ENCODE data around the gene COL25A1.
"Not testable (repeated sequence)": the region's sequence is repeated elsewhere in the genome, so short reads cannot be mapped to it uniquely, and the experiment has no call there.

The COL25A1 gene

DNA sequence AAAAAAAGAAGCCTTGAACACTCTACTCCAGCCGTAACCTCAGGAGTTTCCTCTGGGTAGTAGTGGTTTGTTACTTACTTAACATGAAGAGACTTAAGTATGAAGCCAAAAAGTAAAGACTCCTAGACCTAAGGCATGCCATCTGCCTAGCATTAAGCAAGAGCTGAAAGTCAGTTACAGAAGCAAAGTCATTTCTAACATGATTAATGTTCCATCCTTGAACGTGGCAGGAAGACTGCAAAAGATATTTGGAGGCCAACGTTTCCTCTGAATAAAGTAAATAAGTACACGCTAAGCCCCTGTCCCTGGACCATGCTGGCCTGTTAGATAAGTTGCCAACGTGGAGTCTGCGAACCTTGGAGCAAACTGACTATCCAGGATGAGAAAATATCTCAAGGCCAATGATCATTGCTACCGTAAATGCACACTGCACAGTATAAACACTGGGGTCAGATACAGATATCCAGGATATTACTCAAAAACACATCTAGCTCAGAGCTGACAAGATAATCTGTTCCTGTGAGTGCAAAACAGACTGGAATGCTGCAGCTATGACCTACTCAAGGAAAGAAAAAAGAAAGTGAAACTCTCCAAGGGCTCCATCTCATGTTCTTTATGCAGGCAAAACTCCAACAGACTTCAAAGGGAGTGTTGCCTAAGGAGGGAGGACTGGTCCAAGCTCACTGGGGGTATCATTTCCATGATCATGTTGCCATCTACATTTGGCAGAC is 255.8 kb downstream of the COL25A1 start:
- DNase-seq = no peak

DNA sequence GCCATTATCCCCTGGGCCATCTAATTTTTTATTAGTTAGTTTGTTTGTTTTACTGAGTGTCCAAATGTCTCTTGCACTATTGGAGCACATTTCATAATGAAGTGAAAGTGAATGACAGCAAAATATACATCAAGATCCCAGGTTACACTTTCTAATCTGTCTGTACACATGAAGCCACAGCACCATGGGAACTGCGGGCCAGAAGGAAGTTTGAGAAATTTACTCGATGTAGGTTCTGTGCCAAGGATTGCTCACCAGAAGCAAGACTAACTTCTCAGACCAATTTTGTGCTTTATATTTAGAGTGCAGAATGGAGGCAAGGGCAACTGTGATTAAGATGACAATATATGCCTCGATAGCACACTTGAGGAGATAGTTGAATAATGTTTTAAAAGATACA is 258.0 kb downstream of the COL25A1 start:
- no peak for DNase-seq

- no peak for DNase-seq
Observed at GRCh38 chr4:109043286-109043685, 259.2 kb downstream of the COL25A1 start.

- DNase-seq = no peak
Observed at GRCh38 chr4:109041463-109042360, 260.7 kb downstream of the COL25A1 start.

- no peak for DNase-seq
Observed at GRCh38 chr4:109040441-109040840, 262.0 kb downstream of the COL25A1 start.

DNA sequence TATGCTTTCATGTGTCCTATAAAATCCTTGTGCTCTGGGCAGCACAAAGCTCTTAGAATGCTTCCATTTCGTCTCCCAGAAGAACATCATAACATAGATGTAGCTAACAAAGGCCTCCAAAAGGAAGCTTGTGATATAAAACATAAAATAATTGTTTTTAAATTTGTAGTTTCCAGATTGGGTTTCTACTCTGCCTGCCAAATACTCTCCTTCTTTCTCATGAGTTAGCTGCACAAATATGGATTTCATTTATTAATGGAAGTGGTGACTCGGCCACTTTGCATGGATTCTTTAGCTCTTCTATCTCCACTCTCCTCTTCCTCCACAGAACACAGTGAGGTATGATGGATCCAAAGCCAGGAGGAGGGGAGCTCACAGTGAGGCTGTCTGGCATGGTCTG is 265.4 kb downstream of the COL25A1 start:
- DNase-seq = no peak

DNA sequence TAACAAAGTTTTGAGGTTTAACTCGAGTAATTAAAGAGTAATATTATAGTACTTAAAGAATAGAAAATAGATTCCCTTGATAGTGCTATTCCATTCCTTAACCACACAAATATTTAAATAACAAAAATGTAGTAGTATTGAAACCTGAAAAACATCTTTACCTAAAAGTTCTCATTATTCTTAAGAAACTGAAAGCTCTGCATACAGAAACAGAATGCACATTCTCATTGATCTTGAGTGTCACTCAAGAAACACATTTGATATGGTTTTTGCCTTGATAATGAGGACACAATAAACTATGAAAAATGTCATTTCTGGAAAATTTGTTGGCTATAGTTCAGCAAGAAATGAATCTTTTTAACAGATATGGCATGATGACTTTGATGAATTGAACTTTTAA is 268.5 kb downstream of the COL25A1 start:
- DNase-seq = no peak

DNA sequence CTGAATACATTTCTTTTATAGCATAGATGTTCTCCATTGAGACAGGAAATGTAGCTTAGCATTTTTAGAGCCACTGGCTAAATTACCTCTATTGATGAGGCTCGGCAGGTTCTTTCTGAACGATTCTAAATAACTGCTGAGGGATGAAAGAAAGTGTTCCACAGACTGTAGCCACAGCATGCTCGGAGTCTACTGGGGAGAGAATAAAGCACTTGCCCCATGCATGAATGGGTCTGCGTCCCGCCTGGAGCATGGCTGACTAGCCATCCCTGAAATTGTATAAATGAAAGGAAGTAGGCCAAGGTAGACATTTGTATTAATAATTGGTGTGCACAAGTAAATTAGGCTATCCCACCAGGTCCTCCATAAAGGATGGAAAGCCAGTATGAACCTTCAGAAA is 269.8 kb downstream of the COL25A1 start:
- DNase-seq = no peak

GRCh38 chr4:109029987-109030386 is 272.5 kb downstream of the COL25A1 start:
- DNase-seq = no peak

DNA sequence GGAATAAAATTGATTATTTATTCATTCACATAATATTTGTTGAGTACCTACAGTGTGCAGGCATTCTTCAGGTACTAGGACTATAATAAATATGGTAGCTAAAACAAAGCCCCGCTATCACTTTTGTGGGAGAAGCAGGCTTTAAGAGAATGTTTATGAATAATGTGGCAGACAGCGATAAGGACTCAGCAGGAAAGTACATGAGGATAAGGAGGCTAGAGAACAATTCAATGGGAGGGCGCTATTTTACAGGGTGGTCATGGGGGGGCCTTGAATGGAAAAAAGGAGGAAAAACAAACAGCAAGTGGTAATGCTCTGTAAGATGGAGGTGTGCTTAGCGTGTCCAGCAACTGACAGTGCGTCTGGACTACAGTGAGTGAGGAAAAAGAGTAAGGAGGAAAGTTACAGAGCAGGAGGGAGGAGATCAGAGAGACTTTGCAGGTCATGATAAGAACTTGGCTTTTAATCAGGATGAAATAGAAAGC is 275.4 kb downstream of the COL25A1 start:
- DNase-seq = no peak

- no peak for DNase-seq
Observed at GRCh38 chr4:109026588-109026987, 275.9 kb downstream of the COL25A1 start.

DNA sequence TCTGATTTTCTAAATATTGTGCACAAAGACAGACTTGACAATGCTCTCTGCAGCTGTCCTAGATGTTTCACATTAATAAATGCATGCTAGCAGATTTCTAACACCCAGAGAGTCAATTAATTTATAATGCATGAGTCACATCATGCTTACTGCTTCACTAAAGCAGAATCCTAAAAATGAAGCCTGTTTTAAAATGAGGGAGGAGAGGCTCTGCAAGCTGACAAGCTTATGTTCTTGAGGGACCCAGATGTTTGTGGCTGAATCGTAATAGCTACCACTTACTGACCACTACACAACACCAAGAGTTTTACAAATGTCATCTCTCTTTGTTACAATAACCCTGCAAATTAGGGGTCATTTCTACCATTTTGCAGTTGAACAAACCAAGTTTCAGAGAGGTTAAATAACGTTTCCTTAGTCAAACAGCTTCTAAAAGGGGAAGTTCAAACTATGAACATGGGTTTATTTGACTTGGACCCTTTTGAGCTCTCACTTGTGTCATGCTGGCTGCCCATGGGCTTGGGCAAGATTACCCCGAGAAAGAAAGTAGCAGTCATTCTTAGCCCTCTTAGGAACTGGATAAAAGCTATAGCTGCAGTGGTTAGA is 276.9 kb downstream of the COL25A1 start:
- DNase-seq = no peak

DNA sequence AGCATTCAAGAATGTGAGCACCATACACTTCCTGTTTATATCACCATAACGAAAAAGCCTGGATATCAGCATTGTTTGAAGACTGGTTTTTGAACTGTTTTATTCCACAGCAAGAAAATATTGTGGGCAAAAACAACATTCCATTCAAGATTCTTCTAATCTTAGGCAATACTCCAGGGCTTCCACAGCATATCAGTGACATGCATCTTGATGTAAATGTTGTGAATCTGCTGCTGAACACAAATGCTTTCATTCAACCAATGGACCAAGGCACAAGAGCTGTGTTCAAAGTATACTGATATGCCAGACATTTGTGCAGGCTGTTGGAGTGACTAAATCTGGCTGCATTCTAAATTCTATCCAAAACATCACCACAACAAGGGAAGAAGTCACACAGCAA is 279.5 kb downstream of the COL25A1 start:
- DNase-seq = no peak

DNA sequence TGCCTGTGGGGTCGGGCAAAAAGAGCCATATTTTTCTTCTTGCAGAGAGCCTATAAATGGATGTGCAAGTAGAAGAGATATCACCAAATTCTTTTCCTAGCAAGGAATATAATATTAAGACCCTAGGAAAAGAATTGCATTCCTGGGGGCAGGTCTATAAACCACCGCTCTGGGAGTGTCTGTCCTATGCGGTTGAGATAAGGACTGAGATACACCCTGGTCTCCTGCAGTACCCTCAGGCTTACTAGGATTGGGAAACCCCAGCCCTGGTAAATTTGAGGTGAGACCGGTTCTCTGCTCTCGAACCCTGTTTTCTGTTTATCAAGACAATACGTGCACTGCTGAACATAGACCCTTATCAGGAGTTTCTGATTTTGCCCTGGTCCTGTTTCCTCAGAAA is 280.8 kb downstream of the COL25A1 start:
- not testable (repeated sequence) for DNase-seq

- no peak for DNase-seq
Observed at GRCh38 chr4:109020861-109021260, 281.6 kb downstream of the COL25A1 start.

- DNase-seq = no peak
Observed at GRCh38 chr4:109016200-109016599, 286.3 kb downstream of the COL25A1 start.

- DNase-seq = no peak
Observed at GRCh38 chr4:109015413-109015810, 287.0 kb downstream of the COL25A1 start.

DNA sequence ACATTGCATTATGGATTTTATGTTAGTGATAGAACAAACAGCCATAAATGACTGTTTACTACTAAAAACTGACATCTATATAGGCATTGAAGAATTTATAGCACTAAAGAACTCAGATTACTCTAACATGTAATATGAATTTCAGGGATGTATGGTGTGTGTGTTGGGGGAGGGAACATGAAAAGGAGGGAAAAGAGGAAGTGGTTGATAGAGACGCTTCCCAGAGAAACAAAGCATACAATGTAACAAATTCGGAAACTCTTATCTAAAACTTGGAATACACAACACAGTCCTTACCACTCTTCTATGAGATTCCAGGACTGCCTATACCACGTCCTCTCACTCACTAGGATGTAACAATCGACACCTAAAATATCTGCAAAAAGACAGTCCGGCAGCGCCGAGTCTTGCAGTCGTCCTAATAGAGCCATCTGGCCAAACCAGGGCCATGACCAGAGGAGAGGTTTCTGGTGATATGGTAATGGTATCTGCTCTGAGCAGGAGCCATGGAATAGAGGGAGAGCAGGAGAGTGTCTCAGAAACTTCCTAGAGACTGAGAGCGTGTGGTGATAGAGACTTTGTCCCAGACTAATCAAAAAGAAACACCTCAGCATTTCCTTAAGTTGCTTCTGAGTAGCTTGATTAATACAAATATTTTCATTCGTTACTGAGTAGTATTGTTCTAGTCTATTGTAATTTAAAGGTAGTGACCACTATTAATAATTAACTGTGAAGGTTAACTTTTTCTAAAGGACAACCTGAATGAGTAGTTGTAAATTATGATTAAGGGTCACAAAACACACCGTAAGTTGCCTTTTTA is 287.7 kb downstream of the COL25A1 start:
- DNase-seq = no peak

GRCh38 chr4:109012286-109012880 is 290.1 kb downstream of the COL25A1 start:
- DNase-seq = no peak

GRCh38 chr4:109011241-109012026 is 291.0 kb downstream of the COL25A1 start:
- no peak for DNase-seq

GRCh38 chr4:109010521-109010920 is 291.9 kb downstream of the COL25A1 start:
- no peak for DNase-seq

All from CD4-positive, alpha-beta T cell treated with Interleukin-6 for 4 hours (primary cell).